Measurements from ENCODE around the gene CDK11B.
A peak's percentile ranks its signal among the peaks of the same experiment; 100 is the strongest.

Gene CDK11B

DNA sequence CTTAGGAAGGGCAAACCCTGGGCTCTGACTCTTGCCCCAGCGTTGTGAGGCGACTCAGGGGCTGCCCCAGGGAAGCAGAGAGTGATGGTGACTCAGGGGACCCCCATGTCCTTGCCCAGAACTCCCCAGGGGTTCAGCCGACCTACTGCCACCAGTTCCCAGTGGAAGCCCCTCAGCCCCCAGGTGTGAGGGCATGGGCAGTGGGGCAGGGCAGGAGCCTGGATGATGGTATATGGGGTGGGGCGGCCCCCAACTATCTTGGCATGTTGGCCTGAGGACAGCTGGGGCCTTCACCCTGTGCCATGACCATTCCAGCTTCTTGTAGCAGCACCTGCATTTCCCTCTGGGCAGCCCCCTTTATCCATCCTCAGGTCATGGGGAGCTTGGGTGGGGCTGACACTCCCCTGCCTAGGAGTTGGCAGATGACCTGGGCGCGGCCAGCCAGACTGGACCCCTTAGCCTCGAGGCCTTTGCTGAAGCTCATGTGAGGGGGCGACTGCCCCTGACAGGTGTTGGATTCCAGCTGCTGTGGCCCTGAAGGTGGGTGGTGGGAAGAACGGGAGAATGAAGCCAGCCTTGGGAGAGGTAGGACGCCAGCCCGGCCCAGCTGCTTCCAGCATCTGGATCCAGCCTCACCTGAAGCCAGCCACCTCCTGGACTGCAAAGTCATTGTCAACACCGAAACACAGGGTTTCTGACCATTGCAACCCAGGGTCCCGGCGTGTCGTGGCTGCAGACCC, 57.1 kb downstream of the CDK11B start:
- DNase-seq (ENCODE audit: low spot score), result no peak
- TF ChIP-seq, protein P1, sequence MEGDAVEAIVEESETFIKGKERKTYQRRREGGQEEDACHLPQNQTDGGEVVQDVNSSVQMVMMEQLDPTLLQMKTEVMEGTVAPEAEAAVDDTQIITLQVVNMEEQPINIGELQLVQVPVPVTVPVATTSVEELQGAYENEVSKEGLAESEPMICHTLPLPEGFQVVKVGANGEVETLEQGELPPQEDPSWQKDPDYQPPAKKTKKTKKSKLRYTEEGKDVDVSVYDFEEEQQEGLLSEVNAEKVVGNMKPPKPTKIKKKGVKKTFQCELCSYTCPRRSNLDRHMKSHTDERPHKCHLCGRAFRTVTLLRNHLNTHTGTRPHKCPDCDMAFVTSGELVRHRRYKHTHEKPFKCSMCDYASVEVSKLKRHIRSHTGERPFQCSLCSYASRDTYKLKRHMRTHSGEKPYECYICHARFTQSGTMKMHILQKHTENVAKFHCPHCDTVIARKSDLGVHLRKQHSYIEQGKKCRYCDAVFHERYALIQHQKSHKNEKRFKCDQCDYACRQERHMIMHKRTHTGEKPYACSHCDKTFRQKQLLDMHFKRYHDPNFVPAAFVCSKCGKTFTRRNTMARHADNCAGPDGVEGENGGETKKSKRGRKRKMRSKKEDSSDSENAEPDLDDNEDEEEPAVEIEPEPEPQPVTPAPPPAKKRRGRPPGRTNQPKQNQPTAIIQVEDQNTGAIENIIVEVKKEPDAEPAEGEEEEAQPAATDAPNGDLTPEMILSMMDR (IDR thresholded peaks at IDR 0.05; ENCODE audit: extremely low read depth, insufficient read depth, missing control alignments), result no peak
- in situ Hi-C loops (cut with MboI; ENCODE audit: low pct_unique_long_range_greater_than_20kb, low sequenced_read_pairs, unreplicated experiment), result no loop called here

DNA sequence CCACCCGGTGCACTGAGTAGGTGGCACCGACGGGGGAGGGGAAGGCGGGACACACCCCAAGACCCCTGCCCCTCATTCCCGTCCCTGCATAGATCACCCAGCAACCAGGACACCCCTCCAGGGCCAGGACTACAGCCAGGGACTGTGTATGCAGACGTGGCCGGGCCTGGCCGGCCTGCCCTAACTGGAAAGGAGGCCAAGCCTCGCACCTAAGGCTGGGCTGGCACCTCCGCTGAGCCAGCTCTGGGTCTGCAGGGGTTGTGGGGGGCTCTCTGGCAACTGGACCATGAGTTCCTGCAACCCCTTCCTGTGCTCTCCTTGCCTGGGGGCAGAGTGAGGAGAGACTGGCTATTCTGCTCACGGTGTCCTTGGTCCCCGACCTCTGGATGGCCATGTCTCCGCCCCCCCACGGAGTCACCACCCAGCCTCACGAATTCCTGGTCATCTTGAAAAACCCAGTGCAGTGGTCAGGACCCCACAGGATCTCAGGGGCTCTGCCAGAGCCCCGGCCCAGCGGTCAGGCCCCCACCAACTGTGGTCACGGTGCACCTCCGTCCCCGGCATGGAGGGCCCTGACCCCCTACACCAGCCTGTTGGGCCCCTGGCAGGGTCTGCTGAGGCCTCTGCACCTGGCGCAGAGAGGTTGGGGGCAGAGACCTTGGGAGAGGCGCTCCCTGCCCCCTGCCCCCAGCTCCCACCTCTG, 57.8 kb downstream of the CDK11B start:
- DNase-seq (ENCODE audit: low spot score), result no peak
- in situ Hi-C loops (cut with MboI; ENCODE audit: low pct_unique_long_range_greater_than_20kb, low sequenced_read_pairs, unreplicated experiment), result no loop called here
- TF ChIP-seq, protein P1 (IDR thresholded peaks at IDR 0.05; ENCODE audit: extremely low read depth, insufficient read depth, missing control alignments), result no peak

DNA sequence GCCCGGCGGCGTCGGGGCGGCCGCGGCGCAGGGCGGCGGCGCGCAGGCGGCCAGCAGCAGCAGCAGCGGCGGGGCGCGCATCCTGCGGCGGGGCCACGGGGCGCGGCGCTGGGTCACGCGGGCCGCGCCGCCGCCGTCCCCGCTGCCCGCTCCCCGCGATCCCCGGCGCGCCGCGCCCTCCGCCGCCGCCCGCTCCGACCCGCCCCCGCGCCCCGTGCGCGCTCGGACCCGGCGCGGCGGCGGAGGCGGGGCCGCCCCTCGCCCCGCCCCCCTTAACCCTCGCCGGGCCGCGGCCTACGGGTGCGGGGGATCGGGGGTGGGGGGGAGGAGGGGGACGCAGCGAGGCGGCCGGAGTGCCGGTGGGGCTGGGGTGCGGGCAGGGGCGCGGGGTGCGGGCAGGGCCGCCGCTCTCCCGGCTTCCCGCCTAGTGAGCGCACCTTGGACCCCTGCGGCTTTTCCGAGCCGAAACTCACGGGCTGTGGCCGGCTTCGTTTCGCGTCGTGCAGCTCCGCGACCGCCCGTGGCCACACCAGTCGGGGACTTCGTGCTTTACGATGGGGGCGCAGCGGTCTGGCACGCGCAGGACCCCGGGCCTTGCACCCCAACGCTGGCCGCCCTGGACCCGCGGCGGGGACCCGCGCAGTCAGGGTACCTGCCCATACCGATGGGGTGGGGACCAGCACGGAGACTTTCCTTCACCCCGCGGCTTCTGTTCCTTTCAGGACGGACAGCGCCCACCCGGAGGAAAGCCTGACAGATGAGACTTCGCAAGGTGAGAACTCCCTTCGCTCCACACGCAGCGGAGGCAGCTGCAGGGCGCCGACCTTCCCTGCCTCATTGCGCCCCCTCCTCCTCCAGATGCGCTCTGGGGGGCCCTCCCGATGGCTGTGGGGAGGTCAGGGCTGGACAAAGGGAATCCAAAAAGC, 58.6 kb downstream of the CDK11B start, which contains the start of gene FNDC10:
Gene FNDC10, minus strand, starts transcription at position 201 of the 926 bp plus-strand sequence. Its CDS starts 120 bp downstream, at position 81.
- in situ Hi-C loops (cut with MboI; ENCODE audit: low pct_unique_long_range_greater_than_20kb, low sequenced_read_pairs, unreplicated experiment), result no loop called here

DNA sequence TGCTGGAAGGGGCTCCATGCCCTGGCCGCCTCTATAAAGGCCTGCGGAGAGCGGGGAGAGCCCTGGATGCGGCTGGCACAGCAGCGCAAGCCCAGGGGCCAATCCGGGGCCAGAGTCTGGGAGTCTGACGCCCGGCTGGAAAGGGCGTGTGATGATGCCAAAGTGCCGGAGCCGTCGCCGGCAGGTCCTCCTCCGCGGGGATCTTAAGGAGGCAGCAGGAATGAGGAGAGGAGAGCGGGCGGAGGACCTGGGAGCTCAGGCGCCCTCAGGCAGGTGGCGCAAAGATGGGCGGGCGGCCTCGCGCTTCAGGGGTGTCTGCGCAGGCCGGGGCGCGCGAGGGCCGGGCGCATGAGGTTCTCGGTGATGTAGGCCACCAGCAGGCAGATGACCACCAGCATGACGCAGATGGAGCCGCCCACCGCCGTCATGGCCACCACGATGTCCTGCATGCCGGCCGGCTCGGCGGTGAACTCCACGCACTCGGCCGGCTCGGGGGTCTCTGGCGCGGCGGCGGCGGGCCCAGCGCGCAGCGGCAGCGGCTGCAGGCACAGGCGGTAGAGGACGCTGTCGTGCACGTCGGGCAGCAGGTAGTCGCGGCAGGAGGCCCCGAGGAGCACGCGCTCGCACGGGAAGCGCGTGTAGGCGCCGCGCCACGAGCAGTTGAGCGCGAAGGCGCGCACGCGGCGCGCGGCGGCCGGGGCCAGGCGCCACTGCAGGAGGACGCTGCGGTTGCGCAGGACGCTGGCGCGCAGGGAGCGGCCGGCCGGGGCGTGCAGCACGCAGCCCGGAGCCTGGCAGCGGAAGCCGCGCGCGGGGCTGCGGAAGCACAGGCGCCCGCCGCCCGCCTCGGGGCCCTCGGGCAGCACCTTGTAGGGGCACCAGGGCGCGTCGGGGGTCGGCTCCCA, 59.5 kb downstream of the CDK11B start:
- TF ChIP-seq, protein P1 (IDR thresholded peaks at IDR 0.05; ENCODE audit: extremely low read depth, insufficient read depth, missing control alignments), result peak; percentile 36
- in situ Hi-C loops (cut with MboI; ENCODE audit: low pct_unique_long_range_greater_than_20kb, low sequenced_read_pairs, unreplicated experiment), result no loop called here
- peak; percentile 83 for DNase-seq (ENCODE audit: low spot score)

More for the DNA sequence above, 58.6 kb downstream of the CDK11B start, which contains the start of gene FNDC10:
- no peak for DNase-seq (ENCODE audit: low spot score)
- TF ChIP-seq, protein P1 (IDR thresholded peaks at IDR 0.05; ENCODE audit: extremely low read depth, insufficient read depth, missing control alignments), result no peak

DNA sequence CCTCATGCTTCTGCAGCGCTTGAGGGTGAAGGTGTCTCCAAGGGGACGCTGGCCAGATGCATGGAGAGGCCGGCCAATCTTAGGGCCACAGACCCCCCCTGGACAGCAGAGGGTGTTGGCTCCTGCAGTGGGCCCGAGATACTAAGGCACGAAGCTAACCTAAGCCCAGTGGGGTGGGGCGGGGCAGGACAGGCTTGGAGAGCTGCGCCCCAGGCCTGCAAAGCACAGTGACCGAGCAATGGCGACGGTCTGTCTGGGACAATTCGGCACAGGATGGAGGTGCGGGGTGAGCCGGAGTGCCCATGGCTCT, 60.1 kb downstream of the CDK11B start:
- TF ChIP-seq, protein P1 (IDR thresholded peaks at IDR 0.05; ENCODE audit: extremely low read depth, insufficient read depth, missing control alignments), result no peak
- in situ Hi-C loops (cut with MboI; ENCODE audit: low pct_unique_long_range_greater_than_20kb, low sequenced_read_pairs, unreplicated experiment), result no loop called here
- DNase-seq (ENCODE audit: low spot score), result peak; percentile 33
